KG1 (cell line): ENCODE results near the gene PAX8.
"Not testable (repeated sequence)": the region's sequence is repeated elsewhere in the genome, so short reads cannot be mapped to it uniquely, and the experiment has no call there.

Source experiments
- DNase-seq: peaks from one replicate; lab custom pipeline; 2025; lab: John Stamatoyannopoulos, UW

Gene PAX8

DNA sequence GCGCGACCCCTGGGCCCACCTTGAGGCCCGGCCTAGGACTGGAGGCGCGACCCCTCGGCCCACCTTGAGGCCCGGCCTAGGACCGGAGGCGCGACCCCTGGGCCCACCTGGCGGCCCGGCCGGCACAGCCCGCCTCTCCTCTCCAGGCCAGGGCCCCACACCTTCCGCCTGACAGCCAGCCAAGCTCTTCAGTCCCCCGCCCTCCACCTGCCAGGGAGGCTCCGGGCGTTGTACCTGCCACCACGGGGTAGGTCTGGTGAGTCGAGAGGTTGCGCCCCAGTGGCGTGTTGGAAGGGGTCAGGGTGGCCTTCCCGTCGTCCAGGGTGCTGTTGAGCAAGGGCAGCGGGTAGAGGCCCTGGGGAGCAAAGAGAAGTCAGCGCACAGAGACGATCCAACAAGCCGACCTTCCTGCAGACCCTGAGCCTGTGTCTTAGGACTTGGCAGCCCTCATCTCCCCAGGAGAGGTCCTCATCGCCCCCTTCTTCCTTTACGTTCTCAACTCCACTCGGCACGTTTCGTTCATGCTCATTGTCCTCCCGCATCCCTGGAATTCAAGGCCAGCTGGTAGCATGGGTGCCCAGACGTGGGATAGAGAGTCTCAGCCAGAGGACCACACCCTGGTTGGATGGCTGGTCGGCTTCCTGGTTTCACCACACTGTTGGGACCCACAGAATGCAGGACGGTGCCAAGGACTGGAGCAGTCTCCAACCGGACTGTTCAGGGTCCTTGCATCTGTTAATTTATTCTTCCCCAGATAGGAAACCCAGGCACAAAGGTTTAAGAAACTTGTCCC lies 42.2 kb downstream of the PAX8 start:
- DNase-seq = no peak

DNA sequence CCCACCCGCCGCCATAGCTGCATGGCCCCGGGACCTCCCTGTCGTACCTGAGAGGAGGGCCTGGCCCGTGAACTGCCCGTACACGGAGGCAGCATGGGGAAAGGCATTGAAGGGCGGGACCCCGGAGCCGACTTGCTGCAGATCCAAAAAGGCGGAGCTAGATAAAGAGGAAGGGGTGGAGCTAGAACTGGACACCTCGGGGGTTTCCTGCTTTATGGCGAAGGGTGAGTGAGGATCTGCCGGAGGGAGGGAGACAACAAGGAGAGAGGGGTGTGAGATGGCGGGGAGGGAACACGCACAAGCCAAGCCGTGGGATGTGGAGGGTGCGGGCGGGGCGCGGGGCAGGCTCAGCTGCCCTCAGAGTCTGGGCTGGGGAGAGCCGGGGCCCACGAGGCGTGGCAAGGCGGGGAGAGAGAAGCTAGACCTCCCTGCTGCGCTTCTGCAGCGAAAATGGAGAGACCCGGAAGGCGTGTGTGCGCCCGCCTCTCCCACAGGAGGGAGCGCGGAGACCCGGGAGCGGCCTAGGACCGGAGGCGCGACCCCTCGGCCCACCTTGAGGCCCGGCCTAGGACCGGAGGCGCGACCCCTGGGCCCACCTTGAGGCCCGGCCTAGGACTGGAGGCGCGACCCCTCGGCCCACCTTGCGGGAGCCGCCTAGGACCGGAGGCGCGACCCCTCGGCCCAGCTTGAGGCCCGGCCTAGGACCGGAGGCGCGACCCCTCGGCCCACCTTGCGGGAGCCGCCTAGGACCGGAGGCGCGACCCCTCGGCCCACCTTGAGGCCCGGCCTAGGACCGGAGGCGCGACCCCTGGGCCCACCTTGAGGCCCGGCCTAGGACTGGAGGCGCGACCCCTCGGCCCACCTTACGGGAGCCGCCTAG lies 43.1 kb downstream of the PAX8 start:
- not testable (repeated sequence) for DNase-seq

DNA sequence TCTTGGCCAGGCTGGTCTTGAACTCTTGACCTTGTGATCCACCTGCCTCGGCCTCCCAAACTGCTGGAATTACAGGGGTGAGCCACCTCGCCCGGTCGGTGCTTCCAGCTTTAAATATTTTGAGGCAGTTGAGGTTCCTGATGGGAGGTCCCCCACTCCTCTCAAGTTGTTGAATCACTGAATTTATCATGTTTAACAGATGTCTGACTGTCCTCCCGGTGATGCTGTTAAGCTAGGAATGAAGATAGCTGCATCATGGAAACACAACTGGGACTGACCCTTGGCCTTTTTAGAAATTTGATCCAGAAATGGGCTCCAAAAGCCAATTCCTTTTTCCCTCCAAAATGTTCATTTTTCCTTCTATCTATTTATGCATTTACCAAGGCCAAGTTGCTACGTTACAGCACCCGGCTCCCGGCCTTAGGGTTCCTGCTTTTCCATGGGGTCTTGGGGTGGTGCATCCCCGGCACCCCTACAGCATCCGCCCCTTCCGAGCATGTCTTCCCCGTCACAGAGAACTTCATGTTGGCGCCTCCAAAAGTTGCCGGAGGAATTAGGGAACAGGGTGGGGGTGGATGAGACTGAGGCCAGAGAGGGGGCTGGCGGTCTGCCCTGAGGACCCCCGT lies 43.9 kb downstream of the PAX8 start:
- no peak for DNase-seq

DNA sequence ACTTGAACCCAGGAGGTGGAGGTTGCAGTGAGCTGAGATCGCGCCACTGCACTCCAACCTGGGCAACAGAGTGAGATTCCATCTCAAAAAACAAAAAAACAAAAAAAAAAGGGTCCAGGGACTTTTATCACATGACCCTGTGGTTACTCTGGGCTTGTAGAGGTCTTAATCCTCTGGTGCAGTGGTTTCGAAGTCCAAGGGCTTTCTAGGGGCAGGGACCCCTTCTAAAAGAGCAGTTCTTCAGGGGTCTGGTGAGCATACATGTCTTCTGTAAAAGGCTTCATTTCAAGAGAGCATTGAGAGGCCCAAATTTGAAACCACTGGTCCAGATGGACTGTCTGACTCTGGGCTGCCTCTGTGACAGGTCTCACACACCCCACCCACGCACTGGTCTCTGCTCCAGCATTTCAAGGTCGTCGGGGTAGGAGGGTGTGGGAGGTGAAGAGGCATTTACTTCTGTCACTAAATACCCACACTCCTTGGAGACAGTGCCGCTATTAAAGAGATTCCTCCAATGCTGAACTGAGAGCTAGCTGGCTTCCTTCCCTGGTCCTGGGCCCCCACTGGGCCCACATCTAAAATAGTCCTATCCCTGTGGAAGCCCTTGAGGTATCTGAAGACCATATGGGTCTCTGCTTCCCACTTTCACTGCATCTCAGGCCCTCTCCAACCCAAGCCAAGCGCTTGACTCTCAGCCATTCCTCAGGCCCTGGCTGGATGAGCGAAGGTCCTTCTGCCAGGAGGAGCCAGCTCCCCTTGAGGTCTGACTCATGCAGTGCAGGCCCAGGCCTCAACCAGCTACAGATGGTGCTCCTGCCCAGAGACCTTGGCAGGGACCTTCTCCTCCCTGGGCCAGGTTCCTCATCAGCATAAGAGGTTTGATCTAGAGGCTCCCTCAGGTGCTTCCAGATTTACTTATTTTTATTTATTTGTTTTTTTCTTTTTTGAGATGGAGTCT lies 44.8 kb downstream of the PAX8 start:
- no peak for DNase-seq

- DNase-seq = no peak
Observed at GRCh38 chr2:113232740-113233139, 46.0 kb downstream of the PAX8 start.

DNA sequence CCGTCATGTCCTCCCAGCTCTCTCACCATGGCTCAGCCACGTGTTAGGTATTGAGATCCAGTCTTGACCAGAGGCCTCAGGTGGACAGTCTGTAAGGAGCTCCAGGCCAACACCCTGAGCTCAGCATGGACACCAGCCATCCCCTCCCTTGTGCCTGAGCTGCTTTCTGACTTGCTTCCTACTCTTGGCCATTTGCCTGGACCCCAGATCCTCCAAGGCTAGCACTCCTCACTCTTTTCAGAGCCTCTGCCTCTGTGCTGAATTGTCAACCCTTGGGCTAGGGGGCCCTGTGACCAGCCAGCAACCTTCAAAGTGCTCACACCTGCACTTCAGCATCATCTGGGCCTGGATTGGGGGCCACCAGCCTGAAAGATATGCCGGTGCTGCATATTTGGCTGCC lies 46.6 kb downstream of the PAX8 start:
- no peak for DNase-seq

DNA sequence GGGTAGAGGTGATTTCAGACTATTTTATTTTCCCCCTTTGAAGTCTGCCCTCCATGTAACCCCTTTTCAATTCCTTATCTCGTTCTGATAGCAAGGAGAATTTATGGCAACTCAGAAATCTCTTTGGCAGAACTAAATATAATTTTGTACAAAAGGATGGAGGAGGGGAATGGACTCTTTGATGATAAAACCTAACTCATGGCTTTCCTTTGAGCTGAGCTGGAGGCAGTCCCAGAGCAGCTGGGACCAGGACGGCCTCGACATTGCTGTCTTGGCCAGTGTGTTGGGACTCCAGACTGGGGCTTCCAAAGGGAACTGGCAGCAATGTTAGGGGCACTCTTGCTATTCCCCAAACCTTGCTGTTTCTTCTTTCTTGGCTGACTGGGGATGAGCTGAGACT lies 47.7 kb downstream of the PAX8 start:
- no peak for DNase-seq

GRCh38 chr2:113230531-113230930 lies 48.2 kb downstream of the PAX8 start:
- DNase-seq = no peak

- no peak for DNase-seq
Observed at GRCh38 chr2:113229795-113230194, 48.9 kb downstream of the PAX8 start.

DNA sequence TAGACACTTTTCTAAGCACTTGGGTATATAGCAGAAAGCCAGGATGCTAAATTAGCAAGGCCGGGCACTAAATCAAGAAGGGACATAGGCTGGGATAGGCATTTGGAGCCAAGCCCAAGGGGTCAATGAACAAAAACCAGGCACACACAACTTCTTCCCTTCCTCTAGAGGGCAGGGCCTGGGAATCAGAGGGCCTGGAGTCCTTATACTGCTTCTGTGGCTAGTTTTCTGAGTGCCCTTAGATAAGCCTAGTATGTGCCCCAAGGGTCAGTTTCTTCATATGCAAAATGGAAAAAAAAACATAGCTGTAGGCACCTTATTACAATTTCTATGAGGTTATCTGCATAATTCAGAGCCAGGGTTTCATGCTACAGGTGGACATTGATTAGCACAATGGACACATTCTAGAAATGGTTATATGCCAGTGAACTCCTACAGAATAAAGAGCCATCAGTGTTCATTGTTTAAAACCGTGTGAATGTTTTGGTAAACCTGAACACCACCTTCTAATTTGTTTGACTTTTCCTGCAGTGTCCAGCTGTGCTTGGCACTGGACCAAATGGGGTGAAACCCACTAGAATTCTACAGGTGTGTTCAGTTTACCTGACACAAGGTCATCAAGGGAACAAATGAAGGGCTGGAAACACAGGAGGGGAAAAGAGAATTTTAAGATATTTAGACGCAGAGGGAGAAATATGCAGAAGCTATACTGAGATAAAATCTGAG lies 49.6 kb downstream of the PAX8 start:
- no peak for DNase-seq

- no peak for DNase-seq
Observed at GRCh38 chr2:113228351-113228750, 50.4 kb downstream of the PAX8 start.

GRCh38 chr2:113227698-113228097 lies 51.0 kb downstream of the PAX8 start:
- no peak for DNase-seq

DNA sequence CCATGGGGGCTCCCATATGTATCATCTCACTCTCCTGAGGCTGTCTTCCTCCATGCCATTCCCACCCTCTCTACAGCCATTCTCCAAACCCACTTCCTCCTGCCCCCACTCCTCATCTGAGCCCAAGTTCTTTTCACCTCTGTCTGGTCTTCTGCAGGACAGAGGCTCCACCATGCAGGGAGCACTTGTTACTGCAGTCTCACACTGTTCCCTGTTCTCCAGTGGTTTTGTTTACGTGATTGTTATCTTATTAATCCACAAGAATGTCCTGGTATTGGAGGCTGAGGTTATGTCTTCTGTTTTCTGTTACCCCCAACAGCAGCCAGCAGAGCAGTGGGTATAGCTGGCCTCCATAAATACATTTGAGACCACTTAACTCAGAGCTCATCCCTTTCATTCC lies 51.4 kb downstream of the PAX8 start:
- DNase-seq = no peak

- no peak for DNase-seq
Observed at GRCh38 chr2:113226462-113226861, 52.3 kb downstream of the PAX8 start.

- DNase-seq = no peak
Observed at GRCh38 chr2:113225263-113226259, 53.2 kb downstream of the PAX8 start.

DNA sequence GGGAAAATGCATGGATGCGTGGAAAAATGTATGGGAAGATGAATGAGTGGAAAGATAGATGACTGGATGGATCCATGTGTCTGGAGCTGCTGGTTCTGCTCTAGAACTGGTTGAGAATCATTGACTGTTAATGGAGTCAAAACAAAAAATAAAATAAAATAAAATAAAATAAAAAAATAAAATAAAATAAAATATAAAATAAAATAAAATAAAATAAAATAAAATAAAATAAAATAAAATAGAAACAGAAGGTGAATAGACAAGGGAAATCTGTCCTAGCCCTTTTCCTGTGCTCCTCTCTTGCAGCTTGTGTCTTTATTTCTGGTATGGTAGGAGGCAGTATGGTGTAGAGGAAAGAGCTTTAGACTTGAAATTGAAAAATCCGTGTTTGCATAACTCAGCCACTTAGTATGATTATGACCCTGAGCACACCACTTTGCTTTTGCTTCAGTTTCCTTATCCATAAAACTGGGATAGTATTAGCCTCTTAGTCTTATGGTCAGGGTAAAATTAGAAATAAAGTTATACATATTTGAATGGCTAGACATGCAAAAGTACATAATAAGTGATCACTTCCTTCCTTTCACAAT lies 54.0 kb downstream of the PAX8 start:
- no peak for DNase-seq

DNA sequence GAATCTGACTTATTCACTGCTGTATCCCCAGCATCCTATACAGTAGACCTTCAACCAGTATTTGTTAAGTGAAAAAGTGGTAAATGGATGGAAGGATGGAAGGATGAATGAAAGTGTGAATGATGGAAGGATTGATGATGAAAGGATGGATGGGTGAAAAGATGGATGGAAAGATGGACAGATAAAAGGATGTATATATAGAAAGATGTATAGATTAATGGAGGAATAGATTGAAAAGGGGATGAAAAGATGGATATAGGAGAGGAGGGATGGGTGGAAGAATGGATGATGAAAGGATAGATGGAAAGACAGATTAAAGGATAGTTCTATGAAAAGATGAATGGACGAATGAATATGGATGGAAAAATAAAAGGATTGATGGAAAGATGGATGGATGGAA lies 54.9 kb downstream of the PAX8 start:
- DNase-seq = no peak

DNA sequence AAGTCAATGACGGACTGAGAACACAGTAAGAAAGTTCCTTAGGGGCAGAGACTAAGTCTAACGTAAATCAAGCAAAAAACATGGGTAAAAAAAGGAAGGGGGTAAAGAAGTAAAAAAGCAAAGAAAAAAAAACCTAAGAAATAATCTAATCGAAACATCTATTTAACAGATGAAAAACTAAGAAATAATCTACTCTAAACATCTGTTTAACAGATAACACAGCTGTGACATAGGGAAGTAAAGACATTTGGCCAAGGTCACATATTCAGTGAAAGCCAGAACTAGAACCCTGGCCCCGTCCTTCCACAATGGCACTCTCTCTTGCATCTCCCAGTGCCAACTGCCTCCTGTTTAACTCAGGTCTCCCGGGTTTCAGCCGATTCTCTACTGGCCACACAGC lies 56.9 kb downstream of the PAX8 start:
- no peak for DNase-seq

DNA sequence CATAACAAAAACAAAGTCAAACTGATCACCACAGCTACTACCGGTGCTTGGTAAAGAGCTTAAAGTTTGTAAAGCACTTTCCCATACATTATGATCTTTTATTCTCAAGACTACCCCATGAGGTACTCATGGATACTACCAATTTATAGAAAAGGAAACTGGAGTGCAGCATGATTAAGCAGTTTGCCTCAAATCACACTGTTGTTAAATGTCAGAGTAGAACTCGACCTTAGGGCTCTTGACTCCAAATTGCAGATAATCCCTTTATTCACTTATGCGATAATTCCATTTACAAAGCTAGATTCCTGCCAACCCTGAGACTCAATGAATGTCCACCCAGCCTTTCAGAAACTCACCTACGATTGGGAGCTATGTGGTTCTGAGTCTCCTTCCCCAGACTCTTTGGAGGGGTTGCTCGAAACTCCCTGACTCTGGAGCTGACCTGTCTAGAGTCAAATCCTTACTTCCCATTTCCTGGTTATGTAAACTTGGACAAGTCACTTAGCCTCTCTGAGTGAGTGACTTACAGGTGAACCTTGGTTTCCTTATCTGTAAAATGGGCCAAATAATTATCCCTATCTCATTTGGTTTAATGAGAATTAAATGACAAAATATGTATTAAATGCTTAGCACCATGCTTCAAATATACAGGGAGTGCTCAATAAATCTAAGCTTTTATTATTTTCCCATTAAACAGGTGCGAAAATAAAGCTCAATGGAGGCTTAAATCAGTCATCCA lies 57.6 kb downstream of the PAX8 start:
- no peak for DNase-seq
